Spleen (tissue), 11 donors: ENCODE data around the gene DYNC2I2. TPM values are rescaled to one million over a fixed set of nuclear protein-coding genes. Genes with fewer than 3 reads are reported as not detected.

Source experiments
- DNase-seq: peaks from one replicate; pipeline ENCODE4 v3.0.0-alpha.2; 2020
- H3K27ac ChIP-seq, 8 donors: fragments of 200-600 bp; sonication (generic) in 7 of 8; 1 replicate in 4 of 8; 2 replicates in 4 of 8; pipeline versions ENCODE4 v1.5.0 to v1.8.0; 2016 to 2021; ENCODE audit warnings: inconsistent platforms in 4 of 8, mild to moderate bottlenecking in 4 of 8, moderate library complexity in 1 of 8
- H3K27me3 ChIP-seq, 7 donors: fragments of 200-600 bp; sonication (generic) in 6 of 7; replicated peaks in 1 of 7; 1 replicate in 4 of 7; 2 replicates in 3 of 7; pipeline versions ENCODE4 v1.5.0 to v1.8.0; 2016 to 2021; ENCODE audit warnings: inconsistent platforms in 3 of 7, mild to moderate bottlenecking in 1 of 7
- H3K36me3 ChIP-seq, 6 donors: fragments of 200-600 bp; sonication (generic) in 5 of 6; 1 replicate in 4 of 6; 2 replicates in 2 of 6; pipeline versions ENCODE4 v1.5.0 to v1.8.0; 2016 to 2021; ENCODE audit warnings: inconsistent platforms in 2 of 6
- H3K4me1 ChIP-seq, 6 donors: fragments of 200-600 bp; sonication (generic) in 5 of 6; 1 replicate in 3 of 6; 2 replicates in 3 of 6; pipeline versions ENCODE4 v1.5.0 to v1.8.0; 2016 to 2021; ENCODE audit warnings: inconsistent platforms in 3 of 6
- H3K4me3 ChIP-seq, 8 donors: fragments of 200-600 bp; sonication (generic) in 7 of 8; 1 replicate in 4 of 8; 2 replicates in 4 of 8; pipeline versions ENCODE4 v1.5.0 to v1.8.0; 2016 to 2021; ENCODE audit warnings: inconsistent platforms in 4 of 8, mild to moderate bottlenecking in 4 of 8, moderate library complexity in 2 of 8
- H3K9me3 ChIP-seq, 8 donors: fragments of 200-600 bp; sonication (generic) in 7 of 8; 1 replicate in 4 of 8; 2 replicates in 4 of 8; pipeline versions ENCODE4 v1.5.0 to v1.8.0; 2016 to 2021; ENCODE audit warnings: inconsistent platforms in 4 of 8
- CTCF ChIP-seq, 11 experiments: fragments of 200-600 bp in 7 of 11; fragments of 450-650 bp in 4 of 11; sonication (generic) in 4 of 11; IDR thresholded peaks in 8 of 11; conservative IDR thresholded peaks in 3 of 11; 1 replicate in 7 of 11; 2 replicates in 4 of 11; pipeline versions ENCODE4 v1.4.0 to v1.8.0; 2016 to 2021; ENCODE audit warnings: antibody characterized with exemption in 11 of 11, inconsistent platforms in 4 of 11, mild to moderate bottlenecking in 1 of 11
- POLR2A ChIP-seq, 3 donors: fragments of 450-650 bp; IDR thresholded peaks; one replicate each; pipeline ENCODE4 v1.5.1; 2017; ENCODE audit warnings: antibody characterized with exemption in 3 of 3, mild to moderate bottlenecking in 1 of 3
- POLR2AphosphoS5 ChIP-seq, 3 donors: sonication (generic); formaldehyde crosslinking; IDR thresholded peaks; one replicate each; pipeline ENCODE4 v1.5.1; 2017; ENCODE audit warnings: antibody characterized with exemption in 3 of 3
- WGBS, 5 donors: extraction: QIAGEN DNeasy Blood & Tissue Kit in 3 of 5; methylation state at CpG; one replicate each; pipeline versions ENCODE4 v1.1.5 to v1.1.7; 2013 to 2018; 5-methylcytosine and 5-hydroxymethylcytosine counted together
- intact Hi-C: fragments of 100-400 bp; cut with DNase I; formaldehyde crosslinking; loops from one replicate; pipeline ENCODE4 v1.15.0; 2023; ENCODE audit warnings: low total_unique reads
- polyA plus RNA-seq, 3 donors: library from polyadenylated mRNA; stranded (reverse); fragments of 200-250 nt; gene quantifications; one replicate each; pipeline ENCODE4 v1.2.1, GENCODE V29; 2013
- total RNA-seq, 7 donors: library from RNA; depleted of rRNA in 3 of 7; stranded (reverse); fragments of >200 nt in 3 of 7; fragmentation: NEBNext Ultra II Directional in 4 of 7; extraction: Animal tissue kit (Norgen Biotek cat#: 25700) in 4 of 7; gene quantifications; one replicate each; pipeline versions ENCODE4 v1.1.0 to v1.2.1, GENCODE V29; 2016 to 2021
- donor health status: healthy with polysubstance abuse.
- donor health status: DM: no; HTN: no; CAD: no; lungs with moderate emphysema.
- donor health status: DM: no; HTN: no; CAD: no.
- donor health status: Bipolar disorder and iron deficiency.
- donor health status: healthy.
- donor health status: DM: no; HTN: no; CAD: no.
- donor health status: DM: yes; HTN: yes; CAD: no.

The DYNC2I2 gene
- total and polyA plus RNA-seq, 10 donors: 19.0 to 61.6 (median 29.2) TPM

GRCh38 chr9:128688501-128689292, 32.0 kb upstream of the DYNC2I2 start, which contains the start of gene SET:
Gene SET (plus strand): TSS chr9:128689222. CDS start chr9:128689583, 361 bp downstream.
- Histone ChIP-seq H3K9me3 (no peaks in the 10 kb centered on the region), H3K4me3 (peak within 1 kb of the TSS; percentile 73 to 96 (median 84)), H3K27ac (peak within 1 kb of the TSS; percentile 94 to 99 (median 98)), H3K36me3 (peaks cover 7 to 28% (median 23%) of the 10 kb centered on the region in 6 donors), H3K4me1 (peaks cover 44 to 82% (median 60%) of the 10 kb centered on the region in 6 donors), H3K27me3 (no peaks in the 10 kb centered on the region)
- intact Hi-C loops: no loop called here
- DNase-seq: peak; percentile 99
- 1 to 12% (median 8%) methylated on average over 20 to 93 of the region's 93 CpGs for WGBS, 5 donors
- TF ChIP-seq CTCF (IDR thresholded peaks at IDR 0.05 in 8 of 11, conservative IDR thresholded peaks at IDR 0.05 in 3 of 11) (no peak), POLR2A (IDR thresholded peaks at IDR 0.05) (peak in 2 of 3 donors; percentile 30 to 88), POLR2AphosphoS5 (IDR thresholded peaks at IDR 0.05) (peak; percentile 93 to 94 (median 93))

- H3K36me3 ChIP-seq: peaks cover 3 to 16% (median 11%) of the 10 kb centered on the region in 6 donors
- TF ChIP-seq POLR2A (IDR thresholded peaks at IDR 0.05): no peak
- no peak for TF ChIP-seq CTCF (IDR thresholded peaks at IDR 0.05 in 8 of 11, conservative IDR thresholded peaks at IDR 0.05 in 3 of 11)
- no peak for TF ChIP-seq POLR2AphosphoS5 (IDR thresholded peaks at IDR 0.05)
- DNase-seq: peak; percentile 14
- H3K27me3 ChIP-seq: no peaks in the 10 kb centered on the region
- H3K27ac ChIP-seq: peak overlapping the region in 5 of 8 donors; percentile 94 to 99 (median 98)
- H3K4me3 ChIP-seq: peak overlapping the region in 1 of 8 donors; percentile 96
- 89 to 99% (median 94%) methylated on average over 4 of the region's 4 CpGs for WGBS, 5 donors
- H3K9me3 ChIP-seq: no peaks in the 10 kb centered on the region
- intact Hi-C loops: no loop called here
- H3K4me1 ChIP-seq: peaks cover 44 to 87% (median 71%) of the 10 kb centered on the region in 6 donors
Measured at GRCh38 chr9:128687453-128687852, 30.8 kb upstream of the DYNC2I2 start.

DNA sequence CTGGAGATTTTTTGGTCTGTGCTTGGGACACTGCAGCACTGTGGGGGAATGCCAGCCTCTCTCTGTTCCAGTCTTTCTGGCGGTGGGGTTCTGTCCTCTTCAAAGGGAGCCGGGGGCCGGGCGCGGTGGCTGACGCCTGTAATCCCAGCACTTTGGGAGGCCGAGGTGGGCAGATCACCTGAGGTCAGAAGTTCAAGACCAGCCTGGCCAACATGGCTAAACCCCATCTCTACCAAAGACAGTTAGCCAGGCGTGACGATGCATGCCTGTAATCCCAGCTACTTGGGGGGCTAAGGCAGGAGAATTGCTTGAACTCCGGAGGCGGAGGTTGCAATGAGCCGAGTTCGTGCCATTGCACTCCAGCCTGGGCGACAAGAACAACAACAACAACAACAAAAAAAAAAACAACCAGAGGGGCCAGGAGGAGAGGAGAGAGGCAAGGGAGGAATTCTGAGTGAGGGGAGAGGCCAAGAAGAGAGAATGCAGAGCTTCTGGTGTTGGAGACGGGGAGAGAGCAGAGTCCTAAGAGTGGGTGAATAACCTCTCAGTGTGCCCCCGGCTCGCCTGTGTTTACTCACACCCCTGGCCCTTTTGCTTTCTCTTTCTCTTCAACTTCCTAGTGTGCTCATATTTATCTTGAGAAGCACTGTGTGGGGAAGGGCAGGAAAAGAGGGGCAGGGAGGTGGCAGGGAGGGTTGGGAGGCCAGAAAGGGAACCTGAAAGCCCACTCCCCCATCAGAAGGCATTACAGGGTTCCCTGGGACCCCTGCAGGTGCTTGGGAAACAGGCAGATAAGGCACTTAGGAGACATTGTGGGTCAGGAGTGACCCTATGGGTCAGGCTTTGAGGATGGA, 29.2 kb upstream of the DYNC2I2 start:
- 28 to 49% (median 41%) methylated on average over 11 to 17 of the region's 17 CpGs for WGBS, 5 donors
- peaks cover 0 to 6% (median 0%) of the 10 kb centered on the region in 6 donors for H3K36me3 ChIP-seq
- peaks cover 33 to 84% (median 64%) of the 10 kb centered on the region in 6 donors for H3K4me1 ChIP-seq
- TF ChIP-seq POLR2AphosphoS5 (IDR thresholded peaks at IDR 0.05) (peak in 2 of 3 donors; percentile 53 to 68), CTCF (IDR thresholded peaks at IDR 0.05 in 8 of 11, conservative IDR thresholded peaks at IDR 0.05 in 3 of 11) (no peak)
- intact Hi-C loops: no loop called here
- peak overlapping the region; percentile 73 to 99 (median 92) for H3K27ac ChIP-seq
- H3K27me3 ChIP-seq: no peaks in the 10 kb centered on the region
- no peaks in the 10 kb centered on the region for H3K9me3 ChIP-seq
- H3K4me3 ChIP-seq: peak overlapping the region; percentile 18 to 97 (median 76)
- DNase-seq: peak; percentile 87
